SKM-1 treated with dmso at 0.1 percent for 144 hours (cell line): Measurements from ENCODE around the gene NFIC.
A peak's percentile ranks its signal among the peaks of the same experiment; 100 is the strongest.

Source experiments
- DNase-seq: peaks from one replicate; lab custom pipeline; 2025; ENCODE audit not compliant: unreplicated experiment; lab: John Stamatoyannopoulos, UW

The NFIC gene

GRCh38 chr19:3358689-3359014 lies 7.7 kb upstream of the NFIC start:
- DNase-seq = no peak

- DNase-seq = peak; percentile 38
These were observed 7.1 kb upstream of the NFIC start for GRCh38 chr19:3359015-3359918.

GRCh38 chr19:3359919-3360420 lies 6.4 kb upstream of the NFIC start:
- no peak for DNase-seq

GRCh38 chr19:3360421-3361383 lies 5.7 kb upstream of the NFIC start:
- DNase-seq = peak; percentile 54

- DNase-seq = no peak
These were observed 4.8 kb upstream of the NFIC start for GRCh38 chr19:3361384-3362216.

GRCh38 chr19:3362217-3362906 lies 4.0 kb upstream of the NFIC start:
- no peak for DNase-seq

GRCh38 chr19:3363841-3364500 lies 2.4 kb upstream of the NFIC start:
- no peak for DNase-seq

- DNase-seq = no peak
These were observed 1.9 kb upstream of the NFIC start for GRCh38 chr19:3364501-3364858.

GRCh38 chr19:3365093-3365835 lies 1.1 kb upstream of the NFIC start:
- no peak for DNase-seq

- peak; percentile 41 for DNase-seq
These were observed 607 bp downstream of the NFIC start for GRCh38 chr19:3366753-3367627.

GRCh38 chr19:3367628-3368440 lies 1.5 kb downstream of the NFIC start:
- DNase-seq = no peak

- no peak for DNase-seq
These were observed 2.0 kb downstream of the NFIC start for GRCh38 chr19:3368441-3368795.

- no peak for DNase-seq
These were observed 2.5 kb downstream of the NFIC start for GRCh38 chr19:3368848-3369336.

GRCh38 chr19:3369337-3370213 lies 3.2 kb downstream of the NFIC start:
- DNase-seq = no peak

- DNase-seq = no peak
These were observed 3.9 kb downstream of the NFIC start for GRCh38 chr19:3370214-3370720.
